K562 (cell line): ENCODE measurements around the gene CMSS1. TPM values are rescaled to one million over a fixed set of nuclear protein-coding genes. Genes with fewer than 3 reads are reported as not detected.

ENCODE experiments used
- ATAC-seq: fragments of 200-7000 bp; cut with Tn5 transposase; 3 replicates; pipeline ENCODE4 v1.9.1; 2020; ENCODE audit warnings: moderate library complexity
- BruUV-seq: library from RNA; stranded (reverse); fragments of 400-500 nt; replicated peaks from 2 replicates; lab custom pipeline; 2021; lab: Mats Ljungman, UMichigan
- CTCF ChIA-PET: fragments of 300-600 bp; formaldehyde crosslinking; extraction: SDS; loops from one replicate; lab custom pipeline; 2021; ENCODE audit warnings: low intra/inter-chr PET ratio; lab: Yijun Ruan, JAX
- POLR2A ChIA-PET: fragments of 300-600, 350-650 bp; sonication (Branson Sonifier 250); formaldehyde crosslinking; extraction: SDS; loops from one replicate; lab custom pipeline; 2021; ENCODE audit warnings: antibody characterized with exemption, inconsistent platforms; lab: Yijun Ruan, JAX
- DNase-seq, 4 experiments: peaks; one replicate each; pipeline versions ENCODE4 v3.0.0 to v3.0.0-alpha.2; 2011 to 2018; ENCODE audit warnings: low spot score in 3 of 4, mixed read lengths in 3 of 4; ENCODE audit errors: extremely low read depth in 1 of 4
- FAIRE-seq: peaks from 2 replicates; lab custom pipeline; 2011; peaks lifted over from hg19 to GRCh38; lab: Jason Lieb, UNC
- H2AFZ ChIP-seq: 2 replicates; pipeline ENCODE4 v1.6.0; 2011; ENCODE audit warnings: low read depth, low read length, control low read depth, inconsistent platforms
- H3K27ac ChIP-seq: fragments of 200-600 bp; 3 replicates; pipeline ENCODE4 v1.8.0; 2011; ENCODE audit warnings: low read depth, mild to moderate bottlenecking, control low read depth, inconsistent platforms, low read length, moderate library complexity, mixed read lengths; ENCODE audit errors: extremely low read depth
- H3K27me3 ChIP-seq, 2 experiments: fragments of 300-600 bp in 1 of 2; 2 replicates in 1 of 2; 3 replicates in 1 of 2; pipeline versions ENCODE4 v1.6.0 to v1.8.0; 2011; ENCODE audit warnings: inconsistent platforms in 2 of 2, low read length in 2 of 2, mild to moderate bottlenecking in 1 of 2, mixed read lengths in 1 of 2, moderate library complexity in 1 of 2; ENCODE audit not compliant: control insufficient read depth in 2 of 2, insufficient read depth in 2 of 2
- H3K36me3 ChIP-seq: fragments of 300-600 bp; 3 replicates; pipeline ENCODE4 v1.8.0; 2011; ENCODE audit warnings: mild to moderate bottlenecking, low read length, inconsistent platforms; ENCODE audit not compliant: control insufficient read depth, insufficient read depth
- H3K4me1 ChIP-seq, 2 experiments: fragments of 200-600 bp in 1 of 2; replicated peaks in 1 of 2; 2 replicates in 1 of 2; 3 replicates in 1 of 2; pipeline versions ENCODE4 v1.5.1 to v1.8.0; 2011; ENCODE audit warnings: inconsistent platforms in 2 of 2, low read length in 2 of 2, mild to moderate bottlenecking in 1 of 2, mixed read lengths in 1 of 2, moderate library complexity in 1 of 2; ENCODE audit not compliant: control insufficient read depth in 2 of 2, insufficient read depth in 2 of 2
- H3K4me2 ChIP-seq: 2 replicates; pipeline ENCODE4 v1.6.1; 2011; ENCODE audit warnings: low read length, control low read depth, inconsistent platforms, mixed read lengths; ENCODE audit not compliant: insufficient read depth
- H3K4me3 ChIP-seq: fragments of 200-600 bp; sonication (generic), shearing (Covaris generic); 2 replicates; pipeline ENCODE4 v1.5.1; 2016; ENCODE audit warnings: control low read depth, inconsistent platforms
- H3K79me2 ChIP-seq: fragments of 200-600 bp; 3 replicates; pipeline ENCODE4 v1.8.0; 2011; ENCODE audit warnings: low read length, inconsistent platforms; ENCODE audit not compliant: control insufficient read depth, insufficient read depth
- H3K9ac ChIP-seq, 2 experiments: 2 replicates each; pipeline versions ENCODE4 v1.6.0 to v1.6.1; 2011; ENCODE audit warnings: low read depth in 2 of 2, low read length in 2 of 2, control low read depth in 1 of 2, inconsistent platforms in 1 of 2, mild to moderate bottlenecking in 1 of 2, mixed read lengths in 1 of 2; ENCODE audit not compliant: insufficient read depth in 1 of 2
- H3K9me1 ChIP-seq: one replicate; pipeline ENCODE4 v1.6.0; 2011; ENCODE audit warnings: inconsistent platforms, mild to moderate bottlenecking, low read length, moderate library complexity; ENCODE audit not compliant: control insufficient read depth, insufficient read depth
- H3K9me3 ChIP-seq: replicated peaks from 2 replicates; pipeline ENCODE4 v1.5.1; 2011; ENCODE audit warnings: low read depth, low read length, inconsistent platforms; ENCODE audit not compliant: control insufficient read depth, insufficient read depth
- H4K20me1 ChIP-seq: replicated peaks from 2 replicates; pipeline ENCODE4 v1.6.1; 2011; ENCODE audit warnings: low read length, inconsistent platforms, mixed read lengths; ENCODE audit not compliant: control insufficient read depth, insufficient read depth
- CBX2 ChIP-seq: fragments of 200-600 bp; sonication (generic); IDR thresholded peaks from one replicate; pipeline ENCODE4 v1.6.1; 2012; ENCODE audit warnings: mild to moderate bottlenecking, low read length, inconsistent platforms; ENCODE audit not compliant: insufficient read depth, poor library complexity, severe bottlenecking
- JUND ChIP-seq, 2 experiments: IDR thresholded peaks; 2 replicates in 1 of 2; 3 replicates in 1 of 2; pipeline ENCODE4 v1.6.1; 2011; ENCODE audit warnings: borderline replicate concordance in 2 of 2, low read depth in 2 of 2, low read length in 2 of 2, improper control_type of control experiment in 1 of 2, missing biosample characterization in 1 of 2, missing genetic modification characterization in 1 of 2, missing genetic modification reagents in 1 of 2
- MAFK ChIP-seq: IDR thresholded peaks from 2 replicates; pipeline ENCODE4 v1.6.1; 2011; ENCODE audit warnings: low read length, improper control_type of control experiment
- MCM7 ChIP-seq, 2 experiments: fragments of 450-650 bp; IDR thresholded peaks; 2 replicates each; pipeline ENCODE4 v1.6.1; 2016 to 2018
- NCOA4 ChIP-seq: fragments of 450-650 bp; IDR thresholded peaks from 2 replicates; pipeline ENCODE4 v1.6.1; 2018; ENCODE audit warnings: mild to moderate bottlenecking; ENCODE audit not compliant: partially characterized antibody
- NELFE ChIP-seq: IDR thresholded peaks from 2 replicates; pipeline ENCODE4 v1.6.1; 2011; ENCODE audit warnings: mild to moderate bottlenecking; ENCODE audit not compliant: insufficient read depth, insufficient read length
- POLR2AphosphoS5 ChIP-seq: IDR thresholded peaks from 2 replicates; pipeline ENCODE4 v1.6.1; 2011; ENCODE audit warnings: mild to moderate bottlenecking, low read depth, low read length, moderate library complexity; ENCODE audit not compliant: control insufficient read depth, insufficient read depth
- POLR2G ChIP-seq: fragments of 200-400 bp; formaldehyde crosslinking; IDR thresholded peaks from 2 replicates; pipeline ENCODE4 v1.6.1; 2017; ENCODE audit warnings: low read depth, mild to moderate bottlenecking, antibody characterized with exemption, low read length, moderate library complexity
- POLR2H ChIP-seq: IDR thresholded peaks from 2 replicates; pipeline ENCODE4 v1.6.1; 2016; ENCODE audit warnings: missing genetic modification characterization, low read depth, mild to moderate bottlenecking, control low read depth, missing compliant biosample characterization, moderate library complexity
- SIN3A ChIP-seq, 2 experiments: fragments of 150-350 bp in 1 of 2; IDR thresholded peaks; 2 replicates each; pipeline ENCODE4 v1.6.1; 2011 to 2016; ENCODE audit warnings: borderline replicate concordance in 2 of 2, low read depth in 2 of 2, low read length in 2 of 2, mild to moderate bottlenecking in 2 of 2, moderate library complexity in 2 of 2; ENCODE audit not compliant: control insufficient read depth in 1 of 2
- SMAD2 ChIP-seq: fragments of 150-350 bp; IDR thresholded peaks from 2 replicates; pipeline ENCODE4 v1.6.1; 2014; ENCODE audit warnings: low read depth, mild to moderate bottlenecking, low read length
- SRF ChIP-seq, 2 experiments: fragments of 250-450, 450-650 bp in 1 of 2; sonication (Bioruptor Pico) in 1 of 2; sonication (generic) in 1 of 2; formaldehyde crosslinking; IDR thresholded peaks; 2 replicates each; pipeline versions ENCODE4 v1.5.0 to v1.5.1; 2020 to 2022; ENCODE audit warnings: mild to moderate bottlenecking in 1 of 2, missing genetic modification reagents in 1 of 2
- SRSF1 ChIP-seq: fragments of 200-400 bp; formaldehyde crosslinking; IDR thresholded peaks from 2 replicates; pipeline ENCODE4 v1.6.1; 2017; ENCODE audit warnings: mild to moderate bottlenecking, low read depth, low read length, moderate library complexity
- STAT5A ChIP-seq: IDR thresholded peaks from 2 replicates; pipeline ENCODE4 v1.6.1; 2012; ENCODE audit warnings: low read length, inconsistent platforms, borderline replicate concordance
- STAT5B ChIP-seq: fragments of 250-450 bp; sonication (Bioruptor Pico); IDR thresholded peaks from 2 replicates; pipeline ENCODE4 v1.8.0; 2021; ENCODE audit warnings: mild to moderate bottlenecking, inconsistent platforms
- XRCC5 ChIP-seq: fragments of 200-400 bp; formaldehyde crosslinking; IDR thresholded peaks from 2 replicates; pipeline ENCODE4 v1.6.1; 2017; ENCODE audit warnings: low read depth, mild to moderate bottlenecking, low read length
- ZFP30 ChIP-seq: fragments of 250-450 bp; sonication (Bioruptor Pico); IDR thresholded peaks from 2 replicates; pipeline ENCODE4 v1.8.0; 2022; ENCODE audit warnings: moderate library complexity, mild to moderate bottlenecking, inconsistent platforms, borderline replicate concordance
- ZNF212 ChIP-seq: fragments of 450-650 bp; formaldehyde crosslinking; IDR thresholded peaks from 2 replicates; pipeline ENCODE4 v1.4.0; 2020; ENCODE audit warnings: mild to moderate bottlenecking
- ZNF444 ChIP-seq: fragments of 250-450 bp; sonication (Bioruptor Pico); IDR thresholded peaks from 2 replicates; pipeline ENCODE4 v1.4.0; 2020; ENCODE audit warnings: mild to moderate bottlenecking, moderate library complexity
- WGBS: fragments of 100-300 bp; shearing (Covaris generic); methylation state at CpG from one replicate; pipeline ENCODE4 v1.1.6; 2016; ENCODE audit warnings: low coverage, mixed read lengths; ENCODE audit not compliant: insufficient coverage; ENCODE audit errors: missing lambda C conversion rate; 5-methylcytosine and 5-hydroxymethylcytosine counted together
- in situ Hi-C: fragments of 300-500 bp; cut with MboI; formaldehyde crosslinking; loops from 4 replicates; pipeline ENCODE4 v1.15.0; 2018; ENCODE audit warnings: inconsistent platforms, mixed read lengths
- intact Hi-C: fragments of 100-400 bp; cut with micrococcal nuclease; formaldehyde crosslinking; loops from 2 replicates; pipeline ENCODE4 v1.14.2; 2022
- polyA plus RNA-seq, 8 experiments: library from polyadenylated mRNA; depleted of rRNA in 4 of 8; stranded (reverse) in 5 of 8; unstranded in 3 of 8; fragments of >200 nt; fragmentation: Nextera tagmentation in 2 of 8; fragmentation: Illumina TruSeq in 1 of 8; extraction: Ambion mirVana in 2 of 8; extraction: Trizol in 1 of 8; gene quantifications; 2 replicates each; pipeline versions ENCODE4 v1.2.1 to v1.2.3, GENCODE V29; 2011 to 2014; ENCODE audit warnings: inconsistent platforms in 1 of 8, missing spikeins in 1 of 8
- total RNA-seq, 7 experiments: library from RNA; depleted of rRNA in 6 of 7; stranded (reverse); fragments of >200 nt in 6 of 7; fragmentation: Illumina TruSeq in 2 of 7; extraction: Trizol in 2 of 7; gene quantifications; 2 replicates each; pipeline versions ENCODE4 v1.2.1 to v1.2.3, GENCODE V29; 2011 to 2021; ENCODE audit warnings: low replicate concordance in 1 of 7
- TF ChIP-seq, protein P1 (sequence below): fragments of 200-800 bp; sonication (Bioruptor generic); IDR thresholded peaks from 2 replicates; pipeline ENCODE4 v1.6.1; 2017; ENCODE audit warnings: missing genetic modification characterization, missing compliant biosample characterization

The CMSS1 gene
- total and polyA plus RNA-seq, 9 of the 15 experiments (the other 6 are each of a cell fraction or from before 2014, with no cell fraction given): 46.9 to 109 (median 72.3) TPM

- TF ChIP-seq SRSF1 (no peak), STAT5A (no peak), MCM7 (IDR thresholded peaks at IDR 0.05) (no peak), ZNF444 (CRISPR knock-in tag) (no peak), SMAD2 (no peak), SRF (CRISPR knock-in tag; IDR thresholded peaks at IDR 0.05) (no peak)
Measured at GRCh38 chr3:100197876-100198275, 380.2 kb downstream of the CMSS1 start (continued).

GRCh38 chr3:100198579-100199269 is 381.1 kb downstream of the CMSS1 start:
- Histone ChIP-seq H3K9me1 (no peaks in the 10 kb centered on the region), H3K4me2 (no peak overlapping the region), H3K9ac (no peak overlapping the region), H2AFZ (no peak overlapping the region), H3K9me3 (no peaks in the 10 kb centered on the region), H4K20me1 (no peaks in the 10 kb centered on the region), H3K4me3 (no peak overlapping the region), H3K27ac (no peak overlapping the region), H3K4me1 (no peaks in the 10 kb centered on the region; a peak in 1 of 5 replicates), H3K27me3 (no peaks in the 10 kb centered on the region), H3K36me3 (no peaks in the 10 kb centered on the region), H3K79me2 (no peaks in the 10 kb centered on the region)
- in situ Hi-C loops: no loop called here
- no peak for ATAC-seq
- BruUV-seq: no TSS peak
- intact Hi-C loops: no loop called here
- WGBS: 39% methylated on average over 5 of the region's 6 CpGs
- ChIA-PET CTCF (no interaction called here), POLR2A (no interaction called here)
- FAIRE-seq: no peak
- DNase-seq: no peak
- no peak for TF ChIP-seq SIN3A (IDR thresholded peaks at IDR 0.05; ENCODE audit: borderline replicate concordance in 2 of 2, control insufficient read depth in 1 of 2, low read depth in 2 of 2, low read length in 2 of 2)
- TF ChIP-seq NCOA4: no peak
- no peak for TF ChIP-seq STAT5B
- TF ChIP-seq CBX2: no peak
- no peak for TF ChIP-seq ZNF212 (CRISPR knock-in tag)
- TF ChIP-seq POLR2G: no peak
- no peak for TF ChIP-seq XRCC5
- no peak for TF ChIP-seq POLR2H (tag)
- TF ChIP-seq, protein P1, sequence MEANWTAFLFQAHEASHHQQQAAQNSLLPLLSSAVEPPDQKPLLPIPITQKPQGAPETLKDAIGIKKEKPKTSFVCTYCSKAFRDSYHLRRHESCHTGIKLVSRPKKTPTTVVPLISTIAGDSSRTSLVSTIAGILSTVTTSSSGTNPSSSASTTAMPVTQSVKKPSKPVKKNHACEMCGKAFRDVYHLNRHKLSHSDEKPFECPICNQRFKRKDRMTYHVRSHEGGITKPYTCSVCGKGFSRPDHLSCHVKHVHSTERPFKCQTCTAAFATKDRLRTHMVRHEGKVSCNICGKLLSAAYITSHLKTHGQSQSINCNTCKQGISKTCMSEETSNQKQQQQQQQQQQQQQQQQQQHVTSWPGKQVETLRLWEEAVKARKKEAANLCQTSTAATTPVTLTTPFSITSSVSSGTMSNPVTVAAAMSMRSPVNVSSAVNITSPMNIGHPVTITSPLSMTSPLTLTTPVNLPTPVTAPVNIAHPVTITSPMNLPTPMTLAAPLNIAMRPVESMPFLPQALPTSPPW (CRISPR knock-in tag): no peak
- TF ChIP-seq NELFE: no peak
- no peak for TF ChIP-seq POLR2AphosphoS5
- no peak for TF ChIP-seq JUND (IDR thresholded peaks at IDR 0.05; ENCODE audit: borderline replicate concordance, low read depth, low read length)
- TF ChIP-seq JUND (tag; IDR thresholded peaks at IDR 0.05; ENCODE audit: borderline replicate concordance, low read depth, low read length): no peak
- no peak for TF ChIP-seq ZFP30
- no peak for TF ChIP-seq MAFK
